ACC112 (cell line): ENCODE results near the gene TGIF1.
A peak's percentile ranks its signal among the peaks of the same experiment; 100 is the strongest.

ENCODE experiments used
- H2AFZ ChIP-seq: fragments of 200-600 bp; sonication (generic); one replicate; pipeline ENCODE4 v1.6.0; 2017; ENCODE audit warnings: antibody characterized with exemption, low read length; ENCODE audit not compliant: unreplicated experiment
- H3K27ac ChIP-seq: fragments of 200-600 bp; sonication (generic); 2 replicates; pipeline ENCODE4 v1.5.1; 2014; ENCODE audit warnings: low read depth, mild to moderate bottlenecking, antibody characterized with exemption, low read length, moderate library complexity
- H3K27me3 ChIP-seq: fragments of 200-600 bp; sonication (generic); 2 replicates; pipeline ENCODE4 v1.6.1; 2014; ENCODE audit warnings: mild to moderate bottlenecking, antibody characterized with exemption, low read length, moderate library complexity, mixed read lengths; ENCODE audit not compliant: insufficient read depth
- H3K36me3 ChIP-seq: fragments of 200-600 bp; sonication (generic); 2 replicates; pipeline ENCODE4 v1.6.1; 2016; ENCODE audit warnings: mild to moderate bottlenecking, antibody characterized with exemption, low read length, moderate library complexity, mixed read lengths; ENCODE audit not compliant: insufficient read depth
- H3K4me1 ChIP-seq: fragments of 200-600 bp; sonication (generic); one replicate; pipeline ENCODE4 v1.6.1; 2016; ENCODE audit warnings: low read length, mixed read lengths; ENCODE audit not compliant: insufficient read depth, unreplicated experiment, control insufficient read depth
- H3K4me3 ChIP-seq: fragments of 200-600 bp; sonication (generic); 2 replicates; pipeline ENCODE4 v1.5.1; 2014; ENCODE audit warnings: mild to moderate bottlenecking, low read depth, low read length
- H3K79me2 ChIP-seq: fragments of 200-600 bp; sonication (generic); one replicate; pipeline ENCODE4 v1.6.0; 2016; ENCODE audit warnings: low read length; ENCODE audit not compliant: control insufficient read depth, unreplicated experiment, insufficient read depth

Gene TGIF1

DNA sequence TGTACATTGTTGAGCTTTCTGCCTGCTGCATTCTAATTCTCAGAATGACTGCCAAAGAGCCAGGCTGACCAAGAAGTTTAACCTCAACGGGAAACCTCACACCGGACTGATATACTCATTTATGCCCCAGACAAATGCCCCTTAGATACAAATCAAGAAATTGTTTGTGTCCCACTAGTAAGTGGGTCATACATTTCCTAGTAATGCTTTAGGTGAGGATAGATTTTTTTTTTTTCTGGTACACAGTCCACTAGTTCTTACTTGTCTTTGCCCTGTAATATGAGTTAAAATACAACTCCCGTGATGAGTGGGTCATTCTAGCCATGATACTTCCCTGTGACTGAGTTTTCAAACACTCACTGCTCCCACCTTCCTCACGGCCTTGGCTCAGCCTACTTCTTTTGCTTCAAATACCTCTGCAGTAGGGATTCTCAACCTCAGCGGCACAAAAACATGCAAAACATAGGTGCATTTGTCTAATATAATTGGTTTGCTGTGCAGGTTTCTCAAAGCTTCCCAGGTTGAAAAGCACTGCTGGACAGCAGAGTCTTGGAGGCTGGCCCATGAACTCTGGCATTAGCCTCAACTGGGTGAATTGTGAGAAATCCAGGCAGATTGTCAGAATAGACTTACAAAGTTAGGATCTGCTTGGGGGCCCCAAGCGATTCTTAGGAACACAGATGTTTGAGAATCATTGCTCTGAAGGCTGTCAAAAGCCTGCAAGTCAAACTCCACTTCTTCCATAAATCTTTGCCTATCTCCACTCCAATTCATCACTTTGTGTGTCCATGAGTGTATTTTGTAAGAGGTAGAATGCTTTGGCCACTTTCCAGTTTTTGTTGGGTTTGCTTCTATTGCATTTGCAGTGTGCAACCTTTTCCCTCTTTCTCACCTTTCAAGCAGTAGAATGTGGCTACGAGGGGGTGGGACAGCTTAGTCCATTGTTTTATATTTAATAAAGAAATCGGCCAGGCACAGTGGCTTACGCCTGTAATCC is 35.5 kb downstream of the TGIF1 start:
- Histone ChIP-seq H3K36me3 (no peaks in the 10 kb centered on the region), H3K27ac (no peak overlapping the region), H3K4me3 (no peak overlapping the region), H2AFZ (no peak overlapping the region), H3K79me2 (no peaks in the 10 kb centered on the region), H3K27me3 (no peaks in the 10 kb centered on the region), H3K4me1 (no peaks in the 10 kb centered on the region)

DNA sequence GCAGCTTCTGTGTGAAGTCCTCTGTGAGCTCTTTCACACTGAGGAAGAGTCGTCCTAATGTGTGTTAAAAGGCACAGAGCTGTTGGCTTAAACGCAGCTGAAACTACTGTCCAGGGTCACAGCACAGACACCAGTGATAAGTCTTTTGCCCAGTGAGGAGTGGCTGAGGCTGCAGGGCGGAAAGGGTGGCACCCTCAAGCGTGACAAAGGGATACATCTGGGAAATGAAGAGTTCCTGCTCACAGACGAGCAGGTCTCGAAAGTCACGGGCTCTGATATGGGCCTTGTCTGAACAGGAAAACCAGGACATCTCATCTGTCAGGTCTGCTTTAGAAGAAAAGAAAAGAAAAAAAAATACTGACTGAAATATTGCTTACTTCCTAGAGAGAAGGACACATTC is 36.5 kb downstream of the TGIF1 start:
- Histone ChIP-seq H3K27me3 (no peaks in the 10 kb centered on the region), H2AFZ (no peak overlapping the region), H3K36me3 (no peaks in the 10 kb centered on the region), H3K4me3 (no peak overlapping the region), H3K27ac (no peak overlapping the region), H3K4me1 (no peaks in the 10 kb centered on the region), H3K79me2 (no peaks in the 10 kb centered on the region)

GRCh38 chr18:3489462-3489861 is 39.5 kb downstream of the TGIF1 start:
- Histone ChIP-seq H3K79me2 (no peaks in the 10 kb centered on the region), H3K4me3 (no peak overlapping the region), H2AFZ (no peak overlapping the region), H3K27me3 (no peaks in the 10 kb centered on the region), H3K27ac (no peak overlapping the region), H3K36me3 (no peaks in the 10 kb centered on the region), H3K4me1 (no peaks in the 10 kb centered on the region)

DNA sequence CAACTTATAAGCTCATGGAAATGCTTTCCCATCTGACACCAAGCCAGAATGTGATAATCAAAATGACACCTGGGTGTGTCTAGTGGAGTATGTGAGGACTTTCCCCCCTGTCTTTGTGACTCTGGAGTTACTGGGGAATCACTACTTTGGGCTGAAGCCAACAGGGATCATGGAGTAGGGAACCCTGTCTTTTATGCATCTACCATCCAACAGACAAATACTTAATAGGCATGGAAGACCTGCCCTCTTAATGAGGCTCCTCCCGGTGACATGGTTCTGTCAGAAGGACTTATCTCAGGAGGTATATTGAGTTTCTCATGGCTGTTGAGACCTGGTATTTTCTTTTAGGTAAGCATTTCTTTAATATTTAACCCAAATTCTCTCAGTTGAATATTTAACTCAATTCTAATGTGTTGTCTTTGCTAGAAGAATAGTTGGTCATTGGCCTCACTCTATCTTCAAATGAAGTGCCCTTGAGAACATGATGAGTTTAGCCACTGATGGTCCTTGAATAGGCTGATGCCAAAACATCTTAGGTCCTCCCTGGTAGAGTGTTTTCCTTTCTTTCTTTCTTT is 42.1 kb downstream of the TGIF1 start:
- H2AFZ ChIP-seq = no peak overlapping the region

DNA sequence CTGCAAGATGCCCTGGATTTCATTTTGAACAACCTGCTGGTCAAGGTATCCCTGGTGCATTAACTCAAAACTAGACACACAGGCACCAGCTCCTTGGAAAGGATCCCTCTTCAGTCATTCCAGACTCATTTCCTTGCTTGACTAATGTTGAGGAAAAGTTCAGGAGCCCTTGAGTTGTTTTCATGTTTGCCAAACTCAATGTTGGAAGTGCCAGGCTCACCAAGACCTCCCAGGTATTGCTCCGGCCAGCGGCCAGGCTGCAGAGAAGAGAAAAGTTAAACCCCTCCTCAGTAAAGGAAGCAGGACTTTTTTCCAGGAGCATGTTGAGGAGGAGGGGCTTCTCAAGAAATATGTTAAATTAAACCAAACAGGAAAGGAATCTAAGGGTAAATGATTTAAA is 42.7 kb downstream of the TGIF1 start:
- Histone ChIP-seq H3K4me3 (no peak overlapping the region), H3K27me3 (no peaks in the 10 kb centered on the region), H3K36me3 (no peaks in the 10 kb centered on the region), H3K79me2 (no peaks in the 10 kb centered on the region), H2AFZ (no peak overlapping the region), H3K27ac (no peak overlapping the region), H3K4me1 (no peaks in the 10 kb centered on the region)

More for the DNA sequence above, 42.1 kb downstream of the TGIF1 start:
- no peaks in the 10 kb centered on the region for H3K36me3 ChIP-seq
- H3K79me2 ChIP-seq = no peaks in the 10 kb centered on the region
- no peak overlapping the region for H3K27ac ChIP-seq
- H3K27me3 ChIP-seq = no peaks in the 10 kb centered on the region
- H3K4me3 ChIP-seq = no peak overlapping the region
- no peaks in the 10 kb centered on the region for H3K4me1 ChIP-seq

DNA sequence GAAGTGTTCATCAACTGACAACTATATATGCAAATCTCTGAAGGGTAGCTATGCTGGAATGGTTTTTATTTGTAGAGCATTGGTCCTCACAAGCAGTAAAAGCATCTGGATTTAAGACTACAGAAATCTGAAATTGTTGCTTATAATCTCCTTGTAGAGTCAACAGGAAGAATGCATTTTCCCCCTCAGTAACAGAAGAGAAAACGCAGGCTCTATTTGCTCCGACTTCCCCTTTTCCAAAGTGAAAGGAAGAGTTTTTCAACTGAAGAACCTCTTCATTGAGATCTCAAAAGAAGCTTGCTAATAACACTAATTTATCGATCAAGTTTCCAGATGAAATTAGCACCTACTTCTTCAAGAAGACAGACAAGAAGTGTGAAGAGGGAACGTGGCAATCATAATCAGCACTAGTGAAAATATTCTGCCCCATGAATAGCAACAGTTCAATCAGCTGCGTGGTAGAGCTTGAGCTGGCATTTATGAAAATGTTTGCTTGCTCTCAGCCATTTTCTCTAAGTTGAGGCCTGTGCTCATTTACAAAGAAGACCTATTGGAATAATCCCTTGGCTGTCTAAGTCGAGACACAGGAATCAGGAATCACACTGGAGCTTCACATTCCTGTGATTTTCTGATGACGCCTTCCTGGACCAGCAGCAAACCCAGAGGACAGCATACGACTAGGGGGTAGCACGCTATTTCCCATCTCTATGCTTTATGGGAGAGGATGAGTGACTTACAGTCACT is 43.7 kb downstream of the TGIF1 start:
- Histone ChIP-seq H3K79me2 (no peaks in the 10 kb centered on the region), H3K36me3 (no peaks in the 10 kb centered on the region), H2AFZ (no peak overlapping the region), H3K4me3 (no peak overlapping the region), H3K27me3 (no peaks in the 10 kb centered on the region), H3K27ac (no peak overlapping the region), H3K4me1 (no peaks in the 10 kb centered on the region)

DNA sequence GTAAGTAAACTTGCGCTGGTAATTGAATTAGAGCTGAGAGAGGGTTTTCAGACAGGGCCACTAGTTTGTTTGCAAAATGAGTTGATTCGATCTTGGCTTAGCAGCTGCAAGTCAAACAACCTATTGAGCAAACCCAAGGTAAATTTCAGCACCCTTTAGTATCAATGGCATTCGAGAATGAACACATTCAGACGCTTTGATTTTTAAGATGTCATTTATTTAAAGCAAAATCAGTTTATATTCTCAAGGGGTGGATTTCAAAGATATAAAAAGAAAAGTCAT is 44.2 kb downstream of the TGIF1 start:
- H3K27me3 ChIP-seq = no peaks in the 10 kb centered on the region
- H2AFZ ChIP-seq = no peak overlapping the region
- H3K4me1 ChIP-seq = no peaks in the 10 kb centered on the region
- H3K4me3 ChIP-seq = no peak overlapping the region
- no peaks in the 10 kb centered on the region for H3K36me3 ChIP-seq
- H3K79me2 ChIP-seq = no peaks in the 10 kb centered on the region
- no peak overlapping the region for H3K27ac ChIP-seq

GRCh38 chr18:3494569-3494968 is 44.6 kb downstream of the TGIF1 start:
- Histone ChIP-seq H3K79me2 (no peaks in the 10 kb centered on the region), H3K36me3 (no peaks in the 10 kb centered on the region), H3K4me3 (no peak overlapping the region), H2AFZ (no peak overlapping the region), H3K27ac (no peak overlapping the region), H3K27me3 (no peaks in the 10 kb centered on the region), H3K4me1 (peaks cover 2% of the 10 kb centered on the region)

DNA sequence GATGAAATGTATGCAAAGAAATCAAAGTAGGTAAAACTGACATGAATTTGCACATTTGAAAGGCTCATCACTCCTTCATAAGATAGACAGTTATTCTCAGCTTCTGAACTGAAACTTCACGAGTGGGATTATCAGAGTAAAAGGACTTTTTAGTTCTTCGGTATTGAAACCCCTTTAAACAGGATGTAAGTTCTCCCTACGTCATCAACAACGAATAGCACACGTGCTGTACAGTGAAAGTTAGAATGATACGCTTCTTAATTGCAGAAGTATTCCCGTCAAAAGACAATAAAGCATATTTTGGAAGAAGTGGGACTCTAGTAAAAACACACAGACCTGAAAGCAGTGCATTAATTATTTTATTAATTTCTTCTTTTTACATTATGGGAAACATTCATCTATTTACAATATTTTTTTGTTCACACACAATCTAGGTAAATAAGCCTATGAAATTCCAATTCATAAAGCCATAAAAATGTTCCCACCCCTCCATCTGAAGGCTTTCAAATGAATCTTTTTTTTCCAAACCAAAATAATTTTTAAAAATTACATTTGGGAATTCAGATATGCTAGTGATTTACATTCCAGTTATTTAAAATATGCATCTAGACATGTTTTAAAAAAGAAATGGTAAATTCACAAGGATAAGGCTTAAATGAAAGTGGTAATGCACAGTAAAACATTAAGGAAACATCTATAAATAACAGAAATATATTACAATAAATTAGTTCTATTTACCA is 45.9 kb downstream of the TGIF1 start:
- Histone ChIP-seq H3K4me1 (peaks cover 12% of the 10 kb centered on the region), H3K27ac (no peak overlapping the region)

GRCh38 chr18:3498698-3499471 is 48.9 kb downstream of the TGIF1 start:
- Histone ChIP-seq H3K36me3 (no peaks in the 10 kb centered on the region), H3K79me2 (no peaks in the 10 kb centered on the region), H3K27ac (no peak overlapping the region), H2AFZ (peak overlapping the region; percentile 63), H3K27me3 (no peaks in the 10 kb centered on the region), H3K4me3 (peak overlapping the region; percentile 63), H3K4me1 (peaks cover 12% of the 10 kb centered on the region)

More for the DNA sequence above, 45.9 kb downstream of the TGIF1 start:
- Histone ChIP-seq H2AFZ (no peak overlapping the region), H3K4me3 (no peak overlapping the region), H3K36me3 (no peaks in the 10 kb centered on the region), H3K79me2 (no peaks in the 10 kb centered on the region), H3K27me3 (no peaks in the 10 kb centered on the region)
